VCaP (cell line): ENCODE results near the gene SMARCA2.

Source experiments
- H3K27ac ChIP-seq: fragments of 450-650 bp; 2 replicates; pipeline ENCODE4 v1.5.1; 2017
- TF ChIP-seq, protein P1 (sequence below): fragments of 450-650 bp; conservative IDR thresholded peaks from 2 replicates; pipeline ENCODE4 v1.5.1; 2017; ENCODE audit warnings: mild to moderate bottlenecking, moderate library complexity

The SMARCA2 gene

DNA sequence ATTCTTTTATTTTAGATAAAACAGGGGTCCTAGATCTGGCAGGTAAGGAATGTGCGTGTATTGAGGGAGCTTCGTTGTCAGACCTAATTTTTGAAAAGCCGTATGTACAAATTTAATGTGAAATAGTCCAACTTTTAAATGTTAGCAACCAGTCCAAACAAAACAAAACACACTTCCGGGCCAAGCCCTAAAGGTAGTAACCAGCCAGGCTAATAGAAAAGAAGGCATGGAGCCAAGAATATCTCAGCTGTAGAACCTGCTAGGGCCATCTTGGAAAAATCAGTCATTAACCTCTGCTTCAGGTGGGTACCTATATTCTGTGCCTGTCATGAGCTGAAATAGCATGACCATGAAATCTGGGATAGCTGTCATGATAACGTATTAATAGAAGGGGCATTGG, 71.0 kb downstream of the SMARCA2 start:
- H3K27ac ChIP-seq = no peak overlapping the region
- TF ChIP-seq, protein P1, sequence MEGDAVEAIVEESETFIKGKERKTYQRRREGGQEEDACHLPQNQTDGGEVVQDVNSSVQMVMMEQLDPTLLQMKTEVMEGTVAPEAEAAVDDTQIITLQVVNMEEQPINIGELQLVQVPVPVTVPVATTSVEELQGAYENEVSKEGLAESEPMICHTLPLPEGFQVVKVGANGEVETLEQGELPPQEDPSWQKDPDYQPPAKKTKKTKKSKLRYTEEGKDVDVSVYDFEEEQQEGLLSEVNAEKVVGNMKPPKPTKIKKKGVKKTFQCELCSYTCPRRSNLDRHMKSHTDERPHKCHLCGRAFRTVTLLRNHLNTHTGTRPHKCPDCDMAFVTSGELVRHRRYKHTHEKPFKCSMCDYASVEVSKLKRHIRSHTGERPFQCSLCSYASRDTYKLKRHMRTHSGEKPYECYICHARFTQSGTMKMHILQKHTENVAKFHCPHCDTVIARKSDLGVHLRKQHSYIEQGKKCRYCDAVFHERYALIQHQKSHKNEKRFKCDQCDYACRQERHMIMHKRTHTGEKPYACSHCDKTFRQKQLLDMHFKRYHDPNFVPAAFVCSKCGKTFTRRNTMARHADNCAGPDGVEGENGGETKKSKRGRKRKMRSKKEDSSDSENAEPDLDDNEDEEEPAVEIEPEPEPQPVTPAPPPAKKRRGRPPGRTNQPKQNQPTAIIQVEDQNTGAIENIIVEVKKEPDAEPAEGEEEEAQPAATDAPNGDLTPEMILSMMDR = no peak

DNA sequence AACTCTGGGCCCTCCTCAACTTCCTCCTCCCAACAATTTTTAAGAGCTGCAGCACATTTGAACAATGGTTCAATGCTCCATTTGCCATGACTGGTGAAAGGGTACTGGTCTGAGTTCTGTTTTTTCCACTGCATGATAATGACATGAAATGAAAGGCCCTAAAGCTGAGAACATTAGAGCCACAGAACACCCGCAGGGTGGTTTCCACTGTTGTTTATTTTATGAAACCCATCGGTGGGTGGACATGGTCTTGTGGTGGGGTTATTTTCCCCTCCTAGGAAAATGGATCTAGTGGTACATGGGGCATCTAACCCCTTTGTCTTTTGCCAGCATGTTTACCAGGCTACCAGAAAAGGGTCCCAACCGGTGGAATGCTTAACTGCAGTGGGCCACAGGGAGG, 71.8 kb downstream of the SMARCA2 start:
- TF ChIP-seq, protein P1 = no peak
- no peak overlapping the region for H3K27ac ChIP-seq

DNA sequence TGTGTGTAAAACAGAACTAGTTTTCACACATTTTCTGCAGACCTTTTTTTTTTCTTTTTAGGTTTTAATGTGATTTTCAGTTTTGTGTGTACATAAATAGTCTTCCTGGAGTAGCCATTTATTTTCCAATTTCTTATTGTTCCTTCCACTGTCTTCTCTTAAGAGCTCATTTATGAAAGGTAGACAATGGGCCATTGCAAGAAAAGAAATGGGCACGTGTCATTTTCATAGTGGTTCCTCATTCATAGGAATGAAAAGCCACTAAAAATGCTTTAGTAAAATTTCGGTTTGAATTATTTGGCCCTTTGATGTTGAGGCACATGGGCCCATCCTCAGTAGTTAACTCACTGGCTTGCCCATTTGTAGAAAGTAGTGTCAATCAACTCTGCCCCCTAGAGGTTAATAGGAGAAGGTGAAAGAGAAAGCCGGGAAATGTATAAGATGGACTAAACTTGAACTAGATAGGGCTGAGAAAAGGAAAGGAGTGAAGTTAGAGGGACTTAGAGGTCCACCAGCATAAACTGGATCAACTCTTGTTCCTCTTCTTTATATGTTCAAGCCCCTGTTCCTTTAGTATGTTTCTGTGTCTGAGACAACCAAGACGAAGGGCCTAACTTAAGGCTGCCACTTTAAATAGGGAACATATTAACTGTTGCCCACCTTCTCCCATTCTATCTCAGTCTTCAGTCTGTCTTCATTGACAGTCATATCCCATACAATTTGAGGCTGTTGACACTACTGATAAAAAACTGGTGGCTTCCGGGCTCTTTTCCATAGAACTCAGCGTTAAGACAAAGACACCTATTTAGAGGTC, 72.6 kb downstream of the SMARCA2 start:
- no peak overlapping the region for H3K27ac ChIP-seq
- TF ChIP-seq, protein P1 = peak; percentile 65

- H3K27ac ChIP-seq = no peak overlapping the region
- TF ChIP-seq, protein P1 = no peak
Observed at GRCh38 chr9:2093920-2094597, 78.9 kb downstream of the SMARCA2 start.

DNA sequence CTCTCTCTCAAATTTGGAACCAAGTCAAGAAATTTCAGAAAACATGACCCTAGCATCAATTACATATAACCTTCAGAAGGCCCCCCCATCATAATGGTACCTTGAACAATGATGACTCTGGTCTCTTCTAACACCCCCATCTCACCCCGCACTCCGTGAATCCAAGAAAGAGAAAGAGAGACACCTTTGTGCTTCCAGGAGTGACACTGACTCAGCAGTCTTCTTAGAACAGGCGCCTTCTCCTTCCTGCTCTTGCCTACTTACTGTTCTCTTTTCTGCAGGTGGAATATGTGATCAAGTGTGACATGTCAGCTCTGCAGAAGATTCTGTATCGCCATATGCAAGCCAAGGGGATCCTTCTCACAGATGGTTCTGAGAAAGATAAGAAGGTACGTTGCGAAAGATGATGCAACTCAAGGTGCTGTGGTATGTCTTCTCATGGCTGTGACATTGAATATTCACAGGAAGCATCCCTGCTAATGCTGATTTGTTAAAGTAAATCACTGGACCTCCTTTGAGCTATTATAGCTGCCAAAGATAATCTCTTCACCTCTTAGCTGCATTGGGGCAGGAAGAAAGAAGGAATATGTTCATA, 81.3 kb downstream of the SMARCA2 start:
- no peak overlapping the region for H3K27ac ChIP-seq
- TF ChIP-seq, protein P1 = no peak

GRCh38 chr9:2106666-2107065, 91.5 kb downstream of the SMARCA2 start:
- TF ChIP-seq, protein P1 = no peak
- H3K27ac ChIP-seq = no peak overlapping the region

DNA sequence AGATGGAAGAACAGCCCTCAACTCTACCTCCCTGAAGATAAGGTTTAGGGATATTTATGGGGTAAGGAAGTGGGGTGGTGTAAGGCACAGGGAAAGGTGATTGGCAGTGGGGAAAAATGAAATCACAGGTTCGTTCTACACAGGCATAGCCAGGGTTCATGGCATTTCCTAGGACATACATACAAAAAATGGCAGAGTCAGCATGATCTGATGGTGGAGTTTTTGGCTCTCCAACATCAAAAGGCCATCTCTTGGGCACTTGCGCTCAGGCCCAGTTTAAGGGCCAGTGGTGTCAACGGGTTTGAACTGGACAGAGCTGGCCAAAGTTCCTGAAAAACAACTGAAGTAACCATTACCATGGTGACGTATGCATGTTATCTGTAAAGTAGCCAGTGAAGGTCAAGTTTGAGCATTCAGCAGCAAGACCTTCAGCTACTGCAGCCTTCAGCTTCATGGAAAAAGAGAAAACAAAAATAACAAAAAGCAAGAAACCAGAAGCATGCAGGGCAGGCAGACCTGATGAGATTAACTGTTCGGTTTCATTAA, 92.8 kb downstream of the SMARCA2 start:
- TF ChIP-seq, protein P1 = no peak
- H3K27ac ChIP-seq = no peak overlapping the region
